ENCODE data around the gene APOBEC3B. TPM values are rescaled to one million over a fixed set of nuclear protein-coding genes. Genes with fewer than 3 reads are reported as not detected.

Gene APOBEC3B
- total and polyA plus RNA-seq, 12 donors, result 0.32 to 8.1 (median 1.5) TPM; not detected in 1

GRCh38 chr22:38951734-38952133 lies 30.4 kb upstream of the APOBEC3B start:
- intact Hi-C loops (cut with DNase I), result no loop called here
- DNase-seq, result no peak
- WGBS, 4 donors, result 53 to 76% (median 71%) methylated on average over 2 of the region's 2 CpGs

GRCh38 chr22:38952281-38952993 lies 29.7 kb upstream of the APOBEC3B start:
- Histone ChIP-seq H3K4me3 (no peak overlapping the region), H3K9me3 (replicated peaks in 1 of 3) (no peaks in the 10 kb centered on the region), H3K36me3 (replicated peaks in 1 of 2) (no peaks in the 10 kb centered on the region), H3K27me3 (no peaks in the 10 kb centered on the region), H3K4me1 (replicated peaks in 1 of 2) (no peaks in the 10 kb centered on the region), H3K27ac (no peak overlapping the region)
- no peak for DNase-seq
- 84 to 87% (median 86%) methylated on average over 12 of the region's 12 CpGs for WGBS, 4 donors
- TF ChIP-seq POLR2A (IDR thresholded peaks at IDR 0.05), result no peak
- TF ChIP-seq, protein P1, sequence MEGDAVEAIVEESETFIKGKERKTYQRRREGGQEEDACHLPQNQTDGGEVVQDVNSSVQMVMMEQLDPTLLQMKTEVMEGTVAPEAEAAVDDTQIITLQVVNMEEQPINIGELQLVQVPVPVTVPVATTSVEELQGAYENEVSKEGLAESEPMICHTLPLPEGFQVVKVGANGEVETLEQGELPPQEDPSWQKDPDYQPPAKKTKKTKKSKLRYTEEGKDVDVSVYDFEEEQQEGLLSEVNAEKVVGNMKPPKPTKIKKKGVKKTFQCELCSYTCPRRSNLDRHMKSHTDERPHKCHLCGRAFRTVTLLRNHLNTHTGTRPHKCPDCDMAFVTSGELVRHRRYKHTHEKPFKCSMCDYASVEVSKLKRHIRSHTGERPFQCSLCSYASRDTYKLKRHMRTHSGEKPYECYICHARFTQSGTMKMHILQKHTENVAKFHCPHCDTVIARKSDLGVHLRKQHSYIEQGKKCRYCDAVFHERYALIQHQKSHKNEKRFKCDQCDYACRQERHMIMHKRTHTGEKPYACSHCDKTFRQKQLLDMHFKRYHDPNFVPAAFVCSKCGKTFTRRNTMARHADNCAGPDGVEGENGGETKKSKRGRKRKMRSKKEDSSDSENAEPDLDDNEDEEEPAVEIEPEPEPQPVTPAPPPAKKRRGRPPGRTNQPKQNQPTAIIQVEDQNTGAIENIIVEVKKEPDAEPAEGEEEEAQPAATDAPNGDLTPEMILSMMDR (IDR thresholded peaks at IDR 0.05), result no peak
- intact Hi-C loops (cut with DNase I), result no loop called here

More at GRCh38 chr22:38951734-38952133, 30.4 kb upstream of the APOBEC3B start:
- no peak overlapping the region for H3K27ac ChIP-seq
- TF ChIP-seq, protein P1 (IDR thresholded peaks at IDR 0.05), result no peak
- TF ChIP-seq POLR2A (IDR thresholded peaks at IDR 0.05), result no peak
- no peak overlapping the region for H3K4me3 ChIP-seq
- H3K4me1 ChIP-seq (replicated peaks in 1 of 2), result no peaks in the 10 kb centered on the region
- no peaks in the 10 kb centered on the region for H3K36me3 ChIP-seq (replicated peaks in 1 of 2)
- no peaks in the 10 kb centered on the region for H3K9me3 ChIP-seq (replicated peaks in 1 of 3)
- H3K27me3 ChIP-seq, result no peaks in the 10 kb centered on the region

GRCh38 chr22:38953091-38953490 lies 29.1 kb upstream of the APOBEC3B start:
- TF ChIP-seq, protein P1 (IDR thresholded peaks at IDR 0.05), result no peak
- TF ChIP-seq POLR2A (IDR thresholded peaks at IDR 0.05), result no peak
- H3K36me3 ChIP-seq (replicated peaks in 1 of 2), result no peaks in the 10 kb centered on the region
- H3K27me3 ChIP-seq, result no peaks in the 10 kb centered on the region
- H3K4me3 ChIP-seq, result no peak overlapping the region
- H3K9me3 ChIP-seq (replicated peaks in 1 of 3), result no peaks in the 10 kb centered on the region
- 88 to 100% (median 88%) methylated on average over 2 to 8 of the region's 8 CpGs; no CpG with 5 or more reads in 1 of the 4 donors for WGBS, 4 donors
- no peaks in the 10 kb centered on the region for H3K4me1 ChIP-seq (replicated peaks in 1 of 2)
- H3K27ac ChIP-seq, result no peak overlapping the region
- intact Hi-C loops (cut with DNase I), result no loop called here
- DNase-seq, result no peak

DNA sequence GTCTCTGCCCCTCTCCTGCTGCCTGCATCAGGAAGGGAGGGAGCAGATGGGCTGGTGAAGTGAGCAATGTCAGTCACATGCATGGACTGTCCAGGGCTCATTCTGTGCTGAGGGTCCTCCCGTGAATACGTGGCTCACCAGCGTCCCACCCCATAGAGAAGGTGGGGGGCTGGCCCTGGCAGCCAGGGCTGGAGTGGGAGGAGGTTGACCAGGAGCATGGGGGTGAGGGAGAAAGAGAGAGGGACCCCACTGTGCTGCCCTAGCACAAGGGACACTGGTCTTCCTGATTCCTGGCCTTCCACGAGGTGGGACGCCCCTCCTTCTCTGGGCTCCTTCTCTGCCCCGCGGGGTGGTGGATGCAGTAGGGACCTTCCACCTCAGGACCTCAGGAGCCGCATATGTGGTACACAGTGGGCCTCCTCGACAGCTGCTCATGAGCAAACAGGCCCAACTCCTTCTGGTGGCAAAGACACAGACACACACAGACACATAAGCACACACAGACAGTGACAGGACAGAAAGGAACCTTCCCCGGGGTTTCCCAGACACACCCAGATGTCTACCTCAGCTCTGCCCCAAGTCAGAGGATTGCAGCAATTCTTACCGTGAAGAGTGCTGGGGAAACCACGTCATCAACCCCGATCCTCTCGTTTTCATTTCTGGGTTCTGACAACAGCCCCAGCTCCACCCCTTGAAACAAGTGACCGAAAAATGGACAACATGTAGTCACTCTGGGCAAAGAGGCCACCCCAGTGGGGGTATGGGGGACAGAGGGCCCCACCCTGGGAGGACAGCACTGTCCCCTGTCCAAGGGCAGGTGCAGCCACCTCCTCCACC lies 28.4 kb upstream of the APOBEC3B start:
- H3K36me3 ChIP-seq (replicated peaks in 1 of 2), result no peaks in the 10 kb centered on the region
- H3K27ac ChIP-seq, result no peak overlapping the region
- H3K9me3 ChIP-seq (replicated peaks in 1 of 3), result no peaks in the 10 kb centered on the region
- H3K27me3 ChIP-seq, result no peaks in the 10 kb centered on the region
- no peak for TF ChIP-seq POLR2A (IDR thresholded peaks at IDR 0.05)
- TF ChIP-seq, protein P1 (IDR thresholded peaks at IDR 0.05), result no peak
- no peaks in the 10 kb centered on the region for H3K4me1 ChIP-seq (replicated peaks in 1 of 2)
- no peak for DNase-seq
- H3K4me3 ChIP-seq, result no peak overlapping the region
- intact Hi-C loops (cut with DNase I), result no loop called here
- 65 to 84% (median 76%) methylated on average over 11 to 15 of the region's 15 CpGs for WGBS, 4 donors
